ENCODE data around the gene ZNRF4. TPM values are rescaled to one million over a fixed set of nuclear protein-coding genes. Genes with fewer than 3 reads are reported as not detected.

Gene ZNRF4
- total and polyA plus RNA-seq, 2 of the 8 experiments (the other 6 are each of a cell fraction or from before 2014, with no cell fraction given): not detected

DNA sequence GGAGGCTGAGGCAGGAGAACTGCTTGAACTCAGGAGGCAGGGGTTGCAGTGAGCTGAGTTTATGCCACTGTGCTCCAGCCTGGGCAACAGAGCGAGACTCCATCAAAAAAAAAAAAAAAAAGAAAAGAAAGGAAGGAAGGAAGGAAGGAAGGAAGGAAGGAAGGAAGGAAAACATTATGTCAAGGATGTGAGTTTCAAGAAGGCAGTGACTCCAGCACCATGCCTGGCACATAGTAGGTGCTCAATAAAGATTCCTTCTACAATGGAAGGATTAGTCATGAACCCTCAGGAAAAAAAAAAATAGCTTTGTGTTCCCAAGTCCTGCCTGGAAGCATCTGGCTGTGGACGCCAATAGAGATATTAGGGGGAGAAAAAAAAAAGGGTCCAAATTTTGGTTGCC, 10.1 kb upstream of the ZNRF4 start (continued):
- TF ChIP-seq, protein P1, sequence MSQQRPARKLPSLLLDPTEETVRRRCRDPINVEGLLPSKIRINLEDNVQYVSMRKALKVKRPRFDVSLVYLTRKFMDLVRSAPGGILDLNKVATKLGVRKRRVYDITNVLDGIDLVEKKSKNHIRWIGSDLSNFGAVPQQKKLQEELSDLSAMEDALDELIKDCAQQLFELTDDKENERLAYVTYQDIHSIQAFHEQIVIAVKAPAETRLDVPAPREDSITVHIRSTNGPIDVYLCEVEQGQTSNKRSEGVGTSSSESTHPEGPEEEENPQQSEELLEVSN (IDR thresholded peaks at IDR 0.05): no peak
- TF ChIP-seq CBX5 (IDR thresholded peaks at IDR 0.05; ENCODE audit: low read depth, low read length): no peak
